GM18511 (cell line): Measurements from ENCODE around the gene NAT14.
A peak's percentile ranks its signal among the peaks of the same experiment; 100 is the strongest.

ENCODE experiments used
- ATAC-seq: cut with Tn5 transposase; IDR thresholded peaks from one replicate; pipeline ENCODE4 v1.9.1; 2021; ENCODE audit warnings: mild to moderate bottlenecking, moderate library complexity; ENCODE audit not compliant: unreplicated experiment

Gene NAT14

GRCh38 chr19:55452749-55453346 lies 32.1 kb upstream of the NAT14 start:
- ATAC-seq: no peak

DNA sequence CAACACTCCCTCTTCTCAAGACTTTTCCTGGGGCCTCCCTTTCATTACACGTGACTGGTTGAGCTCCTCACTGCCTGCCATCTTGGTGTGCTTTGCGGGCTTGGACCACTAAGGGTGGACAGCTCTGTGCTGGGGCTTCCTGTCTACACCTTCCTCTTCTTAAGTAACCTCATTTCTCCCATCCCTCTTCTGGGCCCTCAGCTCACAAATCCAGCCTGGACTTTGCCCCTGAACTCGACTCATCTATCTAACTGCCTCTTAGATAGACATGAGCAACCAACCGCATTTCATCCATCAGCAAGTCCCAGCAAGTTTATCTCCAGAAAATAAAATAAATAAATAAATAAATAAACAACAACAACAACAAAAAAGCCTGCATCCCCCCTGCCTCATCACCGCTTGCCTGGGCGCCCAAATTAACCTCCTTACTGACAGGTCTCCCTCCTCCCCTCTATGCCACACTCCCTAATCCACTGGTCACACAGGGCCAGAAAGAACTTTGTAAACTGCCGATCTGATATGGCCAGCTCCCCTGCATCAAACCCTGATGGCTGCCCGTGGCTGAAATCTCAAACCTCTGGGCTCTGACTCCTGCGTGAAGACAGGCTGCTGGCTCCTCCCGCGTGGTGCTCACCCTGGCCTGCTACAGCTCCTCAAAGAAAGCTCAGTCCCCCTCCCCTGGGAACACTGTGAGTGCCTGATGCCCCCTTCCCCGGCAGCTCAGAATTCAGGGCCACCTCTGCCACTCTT lies 31.3 kb upstream of the NAT14 start:
- ATAC-seq: no peak

DNA sequence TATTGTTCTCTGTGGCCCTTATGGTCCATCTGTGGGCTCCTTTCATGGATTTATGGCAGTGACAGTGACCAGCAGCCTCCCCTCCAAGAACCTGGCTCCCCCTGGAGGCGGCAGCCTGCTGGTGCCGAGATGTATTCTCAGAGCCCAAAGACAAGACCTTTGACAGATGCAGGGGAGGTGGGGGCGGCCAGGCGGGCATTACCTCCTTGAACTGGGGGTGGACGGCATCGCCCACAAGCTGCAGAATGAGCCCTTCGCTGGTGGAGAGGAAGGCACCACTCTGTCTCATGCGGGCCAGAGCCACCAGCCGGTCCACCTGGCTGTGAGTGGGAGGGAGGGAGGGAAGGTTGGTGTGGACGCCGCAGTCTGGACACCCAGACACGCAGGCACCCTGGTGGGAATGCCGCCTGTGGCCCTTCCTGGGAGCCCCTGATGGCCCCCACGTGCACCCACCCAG lies 30.2 kb upstream of the NAT14 start:
- no peak for ATAC-seq

DNA sequence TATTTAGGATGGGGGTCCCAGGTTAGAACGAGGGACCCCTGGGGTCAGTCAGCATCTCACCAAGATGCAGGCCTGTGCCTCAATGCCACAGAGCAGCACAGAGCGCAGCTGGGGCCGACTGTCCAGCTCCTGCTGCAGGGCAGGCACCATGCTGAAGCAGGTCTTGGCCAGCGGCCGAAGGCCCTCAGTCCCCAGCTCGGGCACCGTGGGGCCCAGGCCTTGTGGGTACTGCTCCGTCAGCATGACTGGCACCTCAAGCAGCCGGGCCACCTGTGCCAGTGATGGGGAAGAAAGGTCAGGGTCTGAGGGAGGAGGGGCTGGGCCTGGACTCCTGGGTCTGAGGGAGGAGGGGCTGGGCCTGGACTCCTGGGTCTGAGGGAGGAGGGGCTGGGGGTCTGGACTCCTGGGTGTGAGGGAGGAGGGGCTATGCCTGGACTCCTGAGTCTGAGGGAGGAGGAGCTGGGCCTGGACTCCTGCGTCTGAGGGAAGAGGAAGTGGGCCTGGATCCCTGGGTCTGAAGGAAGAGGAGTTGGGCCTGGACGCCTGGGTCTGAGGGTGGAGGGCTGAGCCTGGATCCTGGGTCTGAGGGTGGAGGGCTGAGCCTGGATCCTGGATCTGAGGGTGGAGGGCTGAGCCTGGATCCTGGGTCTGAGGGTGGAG lies 29.3 kb upstream of the NAT14 start:
- ATAC-seq: no peak

DNA sequence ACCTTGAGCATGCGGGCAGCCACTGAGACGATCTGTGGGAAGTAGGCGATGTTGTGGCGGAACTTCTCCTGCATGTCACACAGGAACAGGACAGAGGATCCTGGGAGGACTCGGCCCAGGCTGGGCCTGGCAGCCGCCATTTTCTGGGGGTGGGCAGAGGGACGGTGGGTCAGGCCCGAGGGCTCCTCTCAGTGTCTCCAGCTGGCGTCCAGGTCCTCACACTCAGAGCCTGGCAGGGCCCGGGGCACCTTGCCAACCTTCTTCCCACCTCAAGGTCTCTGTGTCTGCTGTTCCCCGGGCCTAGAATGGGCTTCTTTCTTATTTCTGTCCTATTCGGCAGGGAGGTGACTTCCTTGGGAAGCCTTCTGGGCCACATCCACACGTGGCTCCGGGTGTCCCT lies 28.6 kb upstream of the NAT14 start:
- no peak for ATAC-seq

- ATAC-seq: no peak
These were observed 27.1 kb upstream of the NAT14 start for GRCh38 chr19:55457683-55458457.

GRCh38 chr19:55459551-55459949 lies 25.4 kb upstream of the NAT14 start:
- no peak for ATAC-seq

DNA sequence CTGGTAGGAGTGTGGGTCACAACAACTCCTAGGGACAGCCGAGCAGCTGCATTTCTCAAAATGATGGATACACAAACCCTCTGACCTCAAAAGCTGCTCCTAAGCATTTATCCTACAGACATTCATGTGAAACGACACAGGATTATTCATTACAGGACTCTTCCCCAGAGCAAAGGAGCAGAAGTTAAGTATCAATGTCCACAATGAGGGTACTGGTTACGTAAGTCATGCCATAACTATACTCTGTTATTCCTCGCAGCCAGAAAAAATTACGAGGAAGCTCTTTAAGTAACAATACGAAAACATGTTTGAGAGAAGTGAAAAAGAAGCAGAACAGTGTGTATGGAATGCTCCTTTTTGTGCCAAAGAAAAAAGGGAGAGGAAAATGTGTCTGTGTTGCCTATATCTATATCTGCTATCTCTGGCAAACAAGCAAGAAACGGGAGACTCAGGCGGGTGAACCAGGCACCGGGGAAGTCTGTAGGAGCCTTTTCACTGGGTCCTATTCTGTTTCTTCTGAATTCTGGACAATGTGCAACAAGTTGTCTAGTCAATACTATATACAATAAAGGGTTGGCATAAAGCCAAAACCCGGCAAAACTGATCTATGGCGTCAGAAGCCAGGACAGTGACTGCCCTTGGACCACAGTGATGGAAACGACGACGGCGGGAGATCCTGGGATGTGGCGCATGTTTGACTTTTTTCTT lies 24.9 kb upstream of the NAT14 start:
- no peak for ATAC-seq

- ATAC-seq: no peak
These were observed 24.2 kb upstream of the NAT14 start for GRCh38 chr19:55460670-55461258.

DNA sequence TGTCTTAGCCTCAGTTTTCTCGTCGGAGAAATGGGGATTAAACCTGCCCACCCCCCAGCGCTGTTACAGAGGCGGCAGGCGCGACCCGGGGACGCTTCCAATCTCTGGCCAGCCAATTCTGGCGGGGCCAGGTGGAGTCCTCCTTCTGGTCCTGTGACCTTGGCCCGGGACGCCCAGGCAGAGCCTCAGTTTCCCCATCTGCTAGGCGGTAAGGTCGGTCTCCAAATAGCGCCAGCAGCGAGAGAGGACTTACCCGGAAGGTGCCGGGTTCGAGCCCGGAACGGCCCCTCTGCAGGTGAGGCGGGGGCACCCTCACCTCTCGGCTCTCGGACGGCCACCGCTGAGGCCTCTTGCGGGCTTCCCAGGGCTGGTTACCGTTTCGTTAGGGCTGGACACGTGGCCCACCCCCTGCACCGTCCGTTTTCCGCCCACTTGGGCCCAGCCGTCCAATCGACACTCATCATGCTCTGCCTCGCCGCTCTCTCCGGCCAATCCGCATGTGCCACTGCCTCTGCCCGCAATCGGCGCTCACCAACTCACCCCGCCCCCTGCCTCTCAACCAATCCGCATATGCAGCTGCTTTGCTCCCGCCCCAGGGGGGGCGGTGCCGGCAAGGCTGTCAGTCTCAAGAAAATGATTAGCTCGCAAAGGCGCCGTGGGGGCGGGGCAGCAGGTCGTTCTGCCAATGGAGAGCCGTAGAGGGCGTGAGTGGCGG lies 23.6 kb upstream of the NAT14 start, which contains the start of gene ISOC2:
Gene ISOC2, minus strand, starts transcription at position 384 of the 715 bp plus-strand sequence. CDS start 5,156 bp downstream, outside the sequence.
- peak; percentile 97 for ATAC-seq

- ATAC-seq: no peak
These were observed 22.9 kb upstream of the NAT14 start for GRCh38 chr19:55461974-55462626.

GRCh38 chr19:55462722-55463121 lies 22.3 kb upstream of the NAT14 start:
- no peak for ATAC-seq

- no peak for ATAC-seq
These were observed 21.4 kb upstream of the NAT14 start for GRCh38 chr19:55463583-55464031.

- ATAC-seq: no peak
These were observed 20.8 kb upstream of the NAT14 start for GRCh38 chr19:55464039-55464661.

- ATAC-seq: no peak
These were observed 20.3 kb upstream of the NAT14 start, which contains the start of gene C19orf85 for GRCh38 chr19:55464662-55465054. Gene C19orf85 (minus strand): TSS chr19:55464751. CDS start chr19:55464554, 197 bp downstream.

GRCh38 chr19:55465460-55466240 lies 19.3 kb upstream of the NAT14 start:
- ATAC-seq: no peak

- no peak for ATAC-seq
These were observed 18.8 kb upstream of the NAT14 start for GRCh38 chr19:55466241-55466614.
